Osteoblast (primary cell): ENCODE data around the gene KISS1R. TPM values are rescaled to one million over a fixed set of nuclear protein-coding genes. Genes with fewer than 3 reads are reported as not detected.
A peak's percentile ranks its signal among the peaks of the same experiment; 100 is the strongest.

ENCODE experiments used
- DNase-seq: peaks from one replicate; pipeline ENCODE4 v3.0.0; 2011; ENCODE audit warnings: low spot score, mixed read lengths; ENCODE audit not compliant: insufficient read length; ENCODE audit errors: missing footprints
- H2AFZ ChIP-seq: 2 replicates; pipeline ENCODE4 v1.6.0; 2011; ENCODE audit warnings: mild to moderate bottlenecking, low read length
- H3K27ac ChIP-seq: 2 replicates; pipeline ENCODE4 v1.5.1; 2011; ENCODE audit warnings: mild to moderate bottlenecking, low read depth, low read length, moderate library complexity
- H3K27me3 ChIP-seq: 2 replicates; pipeline ENCODE4 v1.6.0; 2012; ENCODE audit warnings: mild to moderate bottlenecking, control low read depth, inconsistent platforms, low read length, moderate library complexity; ENCODE audit not compliant: insufficient read depth
- H3K36me3 ChIP-seq: 2 replicates; pipeline ENCODE4 v1.5.1; 2011; ENCODE audit warnings: mild to moderate bottlenecking, low read length, control low read depth, moderate library complexity; ENCODE audit not compliant: insufficient read depth
- H3K4me1 ChIP-seq: 2 replicates; pipeline ENCODE4 v1.5.1; 2011; ENCODE audit warnings: mild to moderate bottlenecking, low read length, control low read depth, moderate library complexity; ENCODE audit not compliant: insufficient read depth
- H3K4me2 ChIP-seq: 2 replicates; pipeline ENCODE4 v1.6.0; 2011; ENCODE audit warnings: mild to moderate bottlenecking, low read length; ENCODE audit not compliant: insufficient read depth
- H3K4me3 ChIP-seq: fragments of 200-600 bp; sonication (generic); 3 replicates; pipeline ENCODE4 v1.5.1; 2012; ENCODE audit warnings: mild to moderate bottlenecking, low read length, inconsistent platforms; ENCODE audit not compliant: insufficient read depth
- H3K79me2 ChIP-seq: 2 replicates; pipeline ENCODE4 v1.6.0; 2012; ENCODE audit warnings: mild to moderate bottlenecking, low read length, control low read depth, inconsistent platforms; ENCODE audit not compliant: insufficient read depth
- H3K9me3 ChIP-seq: 2 replicates; pipeline ENCODE4 v1.5.1; 2011; ENCODE audit warnings: low read depth, low read length, control low read depth
- H4K20me1 ChIP-seq: 2 replicates; pipeline ENCODE4 v1.6.0; 2012; ENCODE audit warnings: mild to moderate bottlenecking, low read length, control low read depth; ENCODE audit not compliant: insufficient read depth
- total RNA-seq: library from RNA; depleted of rRNA; stranded (reverse); fragments of >200 nt; gene quantifications from 2 replicates; pipeline ENCODE4 v1.2.3, GENCODE V29; 2012
- TF ChIP-seq, protein P1 (sequence below): IDR thresholded peaks from 2 replicates; pipeline ENCODE4 v1.5.1; 2011; ENCODE audit warnings: mild to moderate bottlenecking, low read depth, low read length, moderate library complexity; ENCODE audit errors: extremely low read depth

The KISS1R gene
- total RNA-seq, 1 donor, result not detected

DNA sequence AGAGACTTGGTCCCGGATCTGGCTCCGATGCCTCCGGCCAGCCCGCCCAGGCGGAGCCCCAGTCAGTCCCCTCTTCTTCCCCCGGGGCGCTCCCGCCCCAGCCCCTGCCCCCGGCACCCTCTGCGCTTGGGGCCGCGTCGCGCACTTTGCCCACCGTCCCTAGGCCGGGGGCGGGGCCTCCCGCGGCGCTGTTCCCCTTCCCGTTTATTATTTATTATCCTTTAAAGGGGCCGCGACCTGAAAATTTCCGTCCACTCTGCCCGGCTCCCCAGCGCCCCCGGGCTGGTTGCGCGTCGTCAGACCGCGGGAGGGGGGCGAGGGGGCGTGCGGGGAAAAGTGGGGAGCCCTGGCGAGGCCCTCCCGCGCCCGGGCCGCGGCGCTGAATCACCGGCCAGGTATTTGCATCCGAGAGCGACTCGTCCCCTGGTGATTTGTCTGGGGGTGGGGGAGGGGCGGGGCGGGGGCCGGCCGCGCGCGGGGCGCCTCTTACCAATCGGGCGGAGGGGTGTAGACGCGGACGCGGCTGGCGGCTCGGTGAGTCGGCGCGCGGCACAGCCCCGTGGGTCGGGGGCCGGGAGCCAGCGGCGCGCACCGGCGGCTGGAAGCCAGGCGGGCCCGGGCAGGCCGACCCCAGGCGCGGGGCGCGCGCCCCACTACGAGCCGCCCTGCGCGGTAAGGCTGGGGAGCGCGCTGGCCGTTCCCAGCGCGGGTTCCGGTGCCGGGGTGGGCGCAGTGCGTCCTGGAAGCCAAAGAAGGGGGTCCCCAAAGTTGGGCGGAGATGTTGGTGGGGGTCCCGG is 8.6 kb downstream of the KISS1R start, which contains the start of gene ARID3A:
Gene ARID3A (plus strand): TSS at position 510 of the 797 bp plus-strand sequence. CDS start 3,494 bp downstream, outside the sequence.
- TF ChIP-seq, protein P1, sequence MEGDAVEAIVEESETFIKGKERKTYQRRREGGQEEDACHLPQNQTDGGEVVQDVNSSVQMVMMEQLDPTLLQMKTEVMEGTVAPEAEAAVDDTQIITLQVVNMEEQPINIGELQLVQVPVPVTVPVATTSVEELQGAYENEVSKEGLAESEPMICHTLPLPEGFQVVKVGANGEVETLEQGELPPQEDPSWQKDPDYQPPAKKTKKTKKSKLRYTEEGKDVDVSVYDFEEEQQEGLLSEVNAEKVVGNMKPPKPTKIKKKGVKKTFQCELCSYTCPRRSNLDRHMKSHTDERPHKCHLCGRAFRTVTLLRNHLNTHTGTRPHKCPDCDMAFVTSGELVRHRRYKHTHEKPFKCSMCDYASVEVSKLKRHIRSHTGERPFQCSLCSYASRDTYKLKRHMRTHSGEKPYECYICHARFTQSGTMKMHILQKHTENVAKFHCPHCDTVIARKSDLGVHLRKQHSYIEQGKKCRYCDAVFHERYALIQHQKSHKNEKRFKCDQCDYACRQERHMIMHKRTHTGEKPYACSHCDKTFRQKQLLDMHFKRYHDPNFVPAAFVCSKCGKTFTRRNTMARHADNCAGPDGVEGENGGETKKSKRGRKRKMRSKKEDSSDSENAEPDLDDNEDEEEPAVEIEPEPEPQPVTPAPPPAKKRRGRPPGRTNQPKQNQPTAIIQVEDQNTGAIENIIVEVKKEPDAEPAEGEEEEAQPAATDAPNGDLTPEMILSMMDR, result no peak
- no peaks in the 10 kb centered on the region for H3K36me3 ChIP-seq

DNA sequence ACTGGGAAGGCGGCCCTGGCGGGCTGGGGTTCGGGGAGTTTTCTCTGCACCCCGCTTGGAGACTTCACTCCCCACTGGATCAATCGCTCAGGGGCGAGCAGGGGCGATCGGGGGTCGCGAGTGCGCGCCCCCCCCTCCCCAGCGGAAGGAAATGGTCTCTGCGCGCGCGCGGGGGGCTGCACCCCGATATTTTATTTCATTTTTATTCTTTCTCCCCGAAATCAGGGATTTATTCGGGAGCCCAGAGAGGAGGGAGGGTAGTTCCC is 9.1 kb downstream of the KISS1R start:
- peaks cover 20% of the 10 kb centered on the region for H3K79me2 ChIP-seq
- no peaks in the 10 kb centered on the region for H3K36me3 ChIP-seq
- H3K4me2 ChIP-seq, result peak overlapping the region; percentile 76
- peaks cover 10% of the 10 kb centered on the region for H3K4me1 ChIP-seq
- peak; percentile 99 for DNase-seq
- H3K27me3 ChIP-seq, result peaks cover 1% of the 10 kb centered on the region
- no peaks in the 10 kb centered on the region for H3K9me3 ChIP-seq
- H3K4me3 ChIP-seq, result peak overlapping the region; percentile 87
- no peak overlapping the region for H2AFZ ChIP-seq
- H3K27ac ChIP-seq, result peak overlapping the region; percentile 28
- H4K20me1 ChIP-seq, result peaks cover 3% of the 10 kb centered on the region
- TF ChIP-seq, protein P1, result no peak

More for the DNA sequence above, 8.6 kb downstream of the KISS1R start, which contains the start of gene ARID3A:
- DNase-seq, result peak; percentile 100
- Histone ChIP-seq H3K4me3 (peak within 1 kb of the TSS; percentile 87), H3K27me3 (peaks cover 6% of the 10 kb centered on the region), H2AFZ (peak within 1 kb of the TSS; percentile 90), H3K9me3 (no peaks in the 10 kb centered on the region), H3K4me1 (peaks cover 10% of the 10 kb centered on the region), H4K20me1 (peaks cover 3% of the 10 kb centered on the region), H3K4me2 (peak within 1 kb of the TSS; percentile 88), H3K27ac (peak within 1 kb of the TSS; percentile 78), H3K79me2 (peaks cover 20% of the 10 kb centered on the region)

DNA sequence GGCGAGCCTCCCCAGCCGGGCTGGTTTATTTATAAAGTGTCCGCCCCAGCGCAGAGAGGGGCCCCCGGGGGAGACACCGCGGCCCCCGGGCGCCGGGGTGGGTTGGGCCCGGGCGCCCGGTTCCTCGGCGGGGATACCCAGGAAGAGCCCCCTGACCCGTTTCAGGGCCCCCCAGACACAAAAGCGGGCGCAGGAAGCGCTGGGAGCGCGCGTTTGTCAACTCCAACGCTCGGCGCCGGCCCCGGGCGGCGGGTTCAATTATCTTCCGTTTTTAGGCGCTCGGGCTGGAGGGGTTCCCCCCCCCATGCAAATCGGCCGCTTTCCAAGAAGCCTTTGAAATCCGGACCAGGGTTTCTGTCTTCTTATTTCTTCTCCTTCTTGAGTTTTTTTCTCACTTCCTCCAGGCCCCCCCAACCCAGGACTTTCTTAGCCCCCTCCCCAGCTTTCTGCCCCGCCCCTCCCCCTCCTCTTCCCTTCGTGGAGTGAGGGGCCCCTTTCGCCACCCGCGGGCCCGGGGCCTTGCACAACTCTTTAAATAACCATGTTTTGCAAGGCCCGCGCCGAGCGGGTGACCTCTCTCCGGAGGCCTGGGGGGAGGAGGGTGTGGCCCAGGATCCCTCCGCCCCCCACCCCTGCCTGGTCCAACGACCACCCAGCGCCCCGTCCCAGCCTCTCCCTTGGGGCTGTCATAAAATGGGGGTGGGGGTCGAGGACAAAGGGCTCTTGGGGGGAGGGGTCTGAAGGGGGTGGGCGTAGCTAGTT is 9.6 kb downstream of the KISS1R start:
- Histone ChIP-seq H3K4me2 (peak overlapping the region; percentile 76), H4K20me1 (peaks cover 3% of the 10 kb centered on the region), H3K36me3 (no peaks in the 10 kb centered on the region), H3K4me3 (peak overlapping the region; percentile 87), H3K27ac (peak overlapping the region; percentile 28), H3K4me1 (peaks cover 10% of the 10 kb centered on the region), H2AFZ (no peak overlapping the region), H3K9me3 (no peaks in the 10 kb centered on the region), H3K79me2 (peaks cover 20% of the 10 kb centered on the region), H3K27me3 (no peaks in the 10 kb centered on the region)
- TF ChIP-seq, protein P1, result no peak
- peak; percentile 98 for DNase-seq

DNA sequence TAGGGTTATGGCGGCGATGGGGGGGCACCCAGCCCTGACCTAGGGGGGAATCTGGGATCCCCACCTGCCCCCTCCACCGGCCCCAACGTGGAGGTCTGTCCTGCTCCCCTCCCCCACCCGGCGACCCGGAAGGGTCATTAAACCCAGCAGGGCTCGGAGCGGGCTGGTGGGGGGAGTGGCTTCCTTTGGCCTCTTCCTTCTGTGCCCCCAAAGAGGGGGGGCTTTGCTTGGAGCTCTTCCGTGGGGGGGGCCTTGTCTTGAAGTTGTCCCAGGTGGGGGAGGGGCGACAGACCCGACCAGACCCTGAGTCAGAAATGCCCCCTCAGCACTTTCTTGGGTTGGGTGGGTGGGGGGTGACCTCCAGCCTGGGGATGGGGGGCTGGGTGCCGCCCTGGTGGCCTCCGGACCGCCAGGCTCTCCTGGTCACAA is 10.2 kb downstream of the KISS1R start:
- H4K20me1 ChIP-seq, result peaks cover 3% of the 10 kb centered on the region
- TF ChIP-seq, protein P1, result no peak
- H3K27ac ChIP-seq, result no peak overlapping the region
- no peaks in the 10 kb centered on the region for H3K27me3 ChIP-seq
- H3K36me3 ChIP-seq, result no peaks in the 10 kb centered on the region
- peak; percentile 96 for DNase-seq
- H3K4me1 ChIP-seq, result peaks cover 7% of the 10 kb centered on the region
- H2AFZ ChIP-seq, result no peak overlapping the region
- no peaks in the 10 kb centered on the region for H3K9me3 ChIP-seq
- peak overlapping the region; percentile 76 for H3K4me2 ChIP-seq
- peaks cover 20% of the 10 kb centered on the region for H3K79me2 ChIP-seq
- H3K4me3 ChIP-seq, result peak overlapping the region; percentile 87
